NCI-H1417 treated with DMSO at 0.1 percent for 48 hours (cell line): Measurements from ENCODE around the gene MGAT5B.

ENCODE experiments used
- DNase-seq: peaks from one replicate; lab custom pipeline; 2025; lab: John Stamatoyannopoulos, UW

MGAT5B gene

GRCh38 chr17:76905836-76906235, 37.6 kb downstream of the MGAT5B start:
- no peak for DNase-seq

- no peak for DNase-seq
Measured at GRCh38 chr17:76906463-76906862, 38.3 kb downstream of the MGAT5B start.

GRCh38 chr17:76907352-76907751, 39.1 kb downstream of the MGAT5B start:
- DNase-seq: no peak

DNA sequence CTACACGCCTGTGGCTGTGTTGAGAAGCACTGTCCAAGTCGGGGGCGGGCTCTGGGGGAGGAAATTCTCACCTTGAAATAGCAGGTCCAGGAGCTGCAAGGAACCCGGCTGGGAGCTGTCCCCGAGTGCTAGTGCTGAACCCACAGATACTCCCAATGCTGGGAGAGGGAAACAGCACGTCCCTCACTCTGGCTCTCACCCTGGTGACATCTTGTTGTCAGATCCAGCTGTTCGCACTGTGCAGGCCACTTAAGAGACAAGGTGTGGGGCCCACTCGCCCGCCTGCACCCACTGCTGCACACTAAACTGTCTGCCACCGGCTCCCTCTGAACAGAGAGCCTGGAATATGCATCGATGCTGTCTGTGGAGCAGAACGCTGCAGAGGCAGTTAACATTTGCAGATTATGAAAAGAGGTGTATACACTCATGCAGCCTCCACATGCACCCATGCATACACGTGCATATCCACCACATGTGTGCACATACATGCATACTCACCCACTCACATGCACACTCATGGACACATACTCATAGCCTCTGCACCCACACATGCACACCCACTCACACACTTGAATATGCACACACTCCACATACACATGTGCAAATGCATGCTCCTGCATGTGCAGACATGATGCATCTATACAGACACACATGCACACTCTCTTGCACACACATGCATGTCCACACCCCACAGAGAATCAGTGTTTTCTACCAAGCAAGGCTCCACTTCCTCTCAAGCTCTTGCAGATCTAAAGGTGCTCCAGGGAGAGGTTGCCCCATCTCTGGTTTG, 42.0 kb downstream of the MGAT5B start:
- no peak for DNase-seq

GRCh38 chr17:76911299-76912017, 43.3 kb downstream of the MGAT5B start:
- no peak for DNase-seq

GRCh38 chr17:76912421-76913164, 44.4 kb downstream of the MGAT5B start:
- no peak for DNase-seq

DNA sequence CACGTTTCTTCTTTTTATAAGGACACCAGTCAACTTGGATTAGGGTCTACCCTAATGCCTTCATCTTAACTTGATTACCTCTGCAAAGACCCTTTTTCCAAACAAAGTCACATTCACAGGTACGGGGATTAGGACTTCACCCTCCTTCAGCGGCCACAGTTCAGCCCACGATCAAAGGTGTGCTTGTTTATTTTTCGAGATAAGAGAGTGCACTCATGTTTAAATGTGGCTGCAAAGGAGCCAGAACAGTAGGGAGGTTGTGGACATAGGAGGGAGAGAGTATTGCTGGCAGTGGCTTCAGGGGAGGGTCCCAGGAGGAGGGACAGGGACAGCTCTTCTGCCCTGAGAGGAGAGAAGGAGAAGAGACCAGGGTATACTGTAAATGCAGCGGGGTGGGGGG, 46.7 kb downstream of the MGAT5B start:
- no peak for DNase-seq

DNA sequence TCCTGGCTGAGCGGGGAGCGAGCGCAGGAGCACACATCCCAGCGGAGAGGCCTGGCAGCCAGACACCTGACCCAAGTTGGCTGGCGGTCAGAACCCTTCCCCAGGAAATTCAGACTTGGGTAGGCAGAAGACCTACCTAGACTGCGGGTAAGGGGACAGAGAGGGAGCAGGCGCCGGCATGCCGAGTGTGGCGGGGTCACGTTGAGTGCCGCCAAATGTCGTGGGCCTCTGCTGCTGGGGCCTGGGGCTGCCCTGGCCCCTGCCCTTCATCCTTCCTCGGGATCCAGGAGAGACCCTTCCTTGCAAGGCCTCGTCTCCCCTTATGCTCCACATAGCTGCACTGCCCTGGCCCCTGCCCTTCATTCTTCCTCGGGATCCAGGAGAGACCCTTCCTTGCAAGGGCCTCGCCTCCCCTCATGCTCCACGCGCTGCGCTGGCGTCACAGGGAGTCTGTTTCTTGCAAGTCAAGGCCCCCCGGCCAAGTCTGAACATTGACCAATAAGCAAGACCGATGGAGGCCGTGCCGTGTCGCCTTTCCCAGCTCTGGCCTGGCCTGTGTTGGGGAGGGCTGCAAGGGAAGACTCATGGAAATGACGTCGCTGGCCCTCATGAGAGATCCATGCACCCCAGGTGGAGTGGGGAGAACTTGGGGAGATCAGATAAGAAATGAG, 47.8 kb downstream of the MGAT5B start:
- no peak for DNase-seq

- no peak for DNase-seq
Measured at GRCh38 chr17:76917829-76918228, 49.6 kb downstream of the MGAT5B start.

GRCh38 chr17:76918811-76919210, 50.6 kb downstream of the MGAT5B start:
- no peak for DNase-seq

GRCh38 chr17:76920364-76921139, 52.3 kb downstream of the MGAT5B start:
- no peak for DNase-seq

DNA sequence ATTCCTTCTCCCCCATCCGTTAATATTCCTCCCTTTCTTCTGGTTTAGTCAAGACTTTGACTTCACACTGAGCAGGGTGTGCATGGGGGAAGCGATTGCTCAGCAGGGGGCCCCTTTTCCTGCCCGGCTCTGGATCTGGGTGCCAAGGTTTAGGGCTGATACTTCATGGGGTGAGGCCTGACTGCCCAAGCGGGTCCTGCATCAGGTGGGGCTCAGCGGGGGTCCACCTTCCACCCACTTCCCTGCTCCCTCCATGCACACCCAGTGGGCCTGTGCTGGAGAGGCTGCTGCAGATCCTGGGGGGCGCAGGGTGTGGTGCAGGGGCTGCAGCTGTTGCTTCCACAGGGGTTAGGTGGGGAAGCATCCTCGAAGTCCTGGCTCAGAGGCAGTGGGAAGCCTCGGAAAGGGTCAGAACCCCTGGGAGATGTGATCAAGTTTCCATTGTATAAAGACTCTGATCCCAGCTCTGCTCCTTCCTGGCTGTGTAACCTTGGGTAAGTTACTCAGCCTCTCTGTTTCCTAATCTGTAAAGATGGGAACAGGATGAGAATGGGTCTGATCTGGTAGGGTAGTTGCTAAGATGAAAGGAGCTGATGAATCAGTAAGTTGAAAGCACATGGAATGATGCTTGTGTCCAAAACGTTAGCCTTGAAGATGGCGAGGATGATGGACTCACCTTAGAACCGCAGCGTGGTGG, 53.3 kb downstream of the MGAT5B start:
- DNase-seq: no peak

DNA sequence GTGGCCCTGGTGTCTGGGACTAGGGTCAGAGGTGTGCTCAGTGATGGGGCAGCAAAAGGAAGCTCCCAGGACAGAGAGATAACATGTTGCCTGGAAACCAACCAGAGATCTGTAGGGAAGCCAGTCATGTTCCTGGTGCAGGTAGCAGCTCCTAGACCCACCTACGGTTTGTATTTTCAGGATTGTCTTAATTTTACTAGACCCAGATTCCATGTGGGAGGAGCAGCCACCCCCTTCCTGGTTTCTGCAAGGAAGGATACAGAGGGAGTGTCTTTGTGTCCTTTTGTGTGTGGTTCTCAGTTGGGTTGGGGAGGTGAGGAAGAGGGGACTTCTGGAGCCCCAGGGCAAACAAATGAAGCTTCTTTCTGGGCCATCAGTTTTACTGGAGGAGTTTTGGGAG, 53.9 kb downstream of the MGAT5B start:
- no peak for DNase-seq

DNA sequence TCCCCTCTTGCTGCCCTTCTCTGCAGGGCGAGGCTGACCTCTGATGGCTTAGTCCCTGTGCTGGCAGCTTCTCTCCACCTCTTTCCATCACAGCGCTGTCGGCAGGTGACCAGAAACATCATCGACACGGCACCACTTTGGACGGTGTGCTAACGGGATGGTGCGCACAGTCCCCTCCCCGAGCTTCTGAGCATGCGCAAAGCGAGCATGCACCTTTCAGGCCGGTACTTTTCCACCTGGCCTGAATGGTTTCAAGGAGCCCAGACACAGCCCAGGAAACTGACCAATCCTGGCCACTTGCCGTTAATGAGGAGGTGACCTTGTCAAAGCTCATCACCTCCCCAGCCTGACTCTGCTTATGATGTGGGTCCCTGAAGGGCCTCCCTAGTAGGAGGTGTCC, 54.8 kb downstream of the MGAT5B start:
- DNase-seq: no peak

GRCh38 chr17:76923491-76923890, 55.3 kb downstream of the MGAT5B start:
- no peak for DNase-seq

DNA sequence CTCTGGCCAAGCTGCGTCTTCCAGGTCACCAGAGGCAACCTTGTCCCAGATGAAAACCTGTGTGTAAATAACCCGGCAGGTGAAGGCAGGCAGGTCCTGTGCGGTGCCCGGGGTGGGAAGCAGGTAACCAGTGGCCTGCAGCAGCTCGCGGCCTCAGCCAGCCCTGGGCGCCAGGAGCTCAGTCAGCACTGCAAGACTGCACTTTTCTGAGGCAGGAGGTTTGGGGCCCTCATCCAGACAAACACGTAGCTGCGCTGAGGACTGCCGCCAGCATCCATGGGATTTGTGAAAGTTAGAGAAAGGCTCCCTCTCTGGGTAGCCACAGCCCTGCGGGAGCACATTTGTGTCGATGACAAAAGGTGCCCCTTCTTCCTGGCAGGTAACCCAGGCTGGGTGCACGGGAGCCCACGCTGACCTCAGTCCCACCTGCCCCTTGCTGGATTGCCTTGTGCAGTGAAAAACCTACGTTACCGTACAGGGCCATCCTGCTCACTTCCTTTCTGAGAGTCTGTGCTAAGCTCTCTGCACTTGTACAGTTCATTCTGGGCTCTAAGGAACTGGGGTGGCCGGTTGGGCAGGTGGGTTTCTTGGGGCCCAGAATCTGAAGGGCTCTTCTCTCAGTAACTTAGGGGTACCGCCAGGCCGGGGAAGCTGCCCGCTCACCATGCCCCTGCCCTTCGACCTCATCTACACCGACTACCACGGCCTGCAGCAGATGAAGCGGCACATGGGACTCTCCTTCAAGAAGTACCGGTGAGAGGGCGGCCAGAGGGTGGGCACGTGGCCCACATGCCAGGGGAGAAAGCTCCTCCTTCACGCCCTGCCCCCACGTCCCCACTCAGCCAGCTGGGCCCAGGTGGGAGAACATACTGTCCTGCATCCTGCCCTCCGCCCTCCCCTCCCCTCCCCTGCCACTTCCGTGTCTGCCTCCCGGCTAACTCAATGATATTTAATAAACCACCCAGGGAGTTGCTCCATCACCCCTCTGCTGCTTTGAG, 56.4 kb downstream of the MGAT5B start:
- DNase-seq: no peak

- no peak for DNase-seq
Measured at GRCh38 chr17:76925441-76925891, 57.3 kb downstream of the MGAT5B start.

DNA sequence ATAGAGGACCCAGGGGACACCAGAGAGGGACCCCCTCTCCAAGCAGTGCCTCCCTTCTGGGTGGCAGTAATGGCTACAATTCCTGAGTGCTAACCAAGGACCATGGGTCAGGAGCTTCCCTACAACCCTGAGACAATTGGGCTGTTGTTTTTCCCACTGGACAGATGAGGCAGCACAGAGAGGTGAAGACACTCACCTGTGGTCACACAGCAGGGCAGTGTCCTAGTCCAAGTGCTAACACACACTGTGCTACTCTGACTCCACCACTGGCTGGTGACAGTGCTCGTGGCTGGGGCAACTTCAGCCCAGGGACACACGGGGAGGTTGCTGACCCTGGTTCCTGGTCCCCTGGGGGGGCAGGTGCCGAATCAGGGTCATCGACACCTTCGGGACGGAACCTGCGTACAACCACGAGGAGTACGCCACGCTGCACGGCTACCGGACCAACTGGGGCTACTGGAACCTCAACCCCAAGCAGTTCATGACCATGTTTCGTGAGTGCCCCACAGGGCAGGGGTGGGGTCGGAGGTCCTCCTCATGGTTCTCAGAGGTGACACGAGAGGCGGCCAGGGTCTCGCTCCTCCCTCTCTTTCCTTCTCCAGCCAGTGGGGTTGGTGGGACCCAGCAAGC, 58.1 kb downstream of the MGAT5B start:
- DNase-seq: no peak

DNA sequence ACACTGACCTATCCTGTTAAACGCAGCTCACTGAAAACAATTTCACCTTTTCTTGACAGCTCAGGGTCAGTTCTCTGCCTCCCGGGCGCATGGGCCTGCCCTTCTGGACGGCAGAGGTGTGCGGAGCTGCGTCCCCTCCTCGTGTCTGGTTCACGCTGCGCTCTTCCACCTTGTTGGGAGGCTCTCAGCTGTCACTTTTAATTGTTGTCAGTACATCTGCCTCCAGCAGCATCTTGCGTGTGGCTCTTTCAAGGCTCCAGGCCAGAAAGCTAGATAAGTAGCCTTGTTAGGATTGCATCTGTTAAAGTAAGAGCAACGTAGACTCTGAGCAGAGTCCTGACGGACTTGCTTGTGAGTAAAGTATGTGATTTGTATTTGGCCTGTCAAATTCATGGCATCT, 59.4 kb downstream of the MGAT5B start:
- no peak for DNase-seq
